ENCODE data around the gene PPP6C.
"Not testable (repeated sequence)": the region's sequence is repeated elsewhere in the genome, so short reads cannot be mapped to it uniquely, and the experiment has no call there.

Gene PPP6C

DNA sequence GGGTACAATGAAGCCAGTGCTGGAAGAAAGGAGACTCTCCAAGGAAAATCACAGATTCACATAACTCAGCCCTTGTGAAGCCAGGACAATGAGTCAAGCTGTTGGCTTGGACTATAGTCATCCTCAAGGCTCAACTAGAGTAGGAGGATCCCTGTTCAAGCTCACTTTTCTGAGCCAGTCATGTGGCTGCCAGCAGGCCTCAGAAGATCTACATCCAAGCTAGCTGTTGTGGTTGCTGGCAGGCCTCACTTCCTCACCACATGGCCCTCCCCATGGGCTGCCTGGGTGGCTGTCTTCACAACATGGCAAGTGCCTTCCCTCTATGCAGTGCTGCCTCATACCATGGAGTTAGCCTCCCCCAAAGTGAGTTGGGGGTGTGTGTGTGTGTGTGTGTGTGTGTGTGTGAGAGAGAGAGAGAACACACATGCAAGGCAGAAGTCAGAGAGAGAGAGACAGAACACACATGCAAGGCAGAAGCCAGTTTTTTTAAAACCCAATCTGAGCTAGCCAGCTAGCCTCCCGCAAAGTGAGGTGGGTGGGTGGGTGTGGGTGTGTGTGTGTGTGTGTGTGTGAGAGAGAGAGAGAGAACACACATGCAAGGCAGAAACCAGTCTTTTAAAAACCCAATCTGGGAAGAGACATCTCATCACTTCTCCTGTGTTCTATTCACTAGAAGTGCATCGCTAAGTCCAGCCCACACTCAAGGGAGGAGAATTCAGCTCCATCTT lies 63.4 kb downstream of the PPP6C start:
- TF ChIP-seq, protein P1, sequence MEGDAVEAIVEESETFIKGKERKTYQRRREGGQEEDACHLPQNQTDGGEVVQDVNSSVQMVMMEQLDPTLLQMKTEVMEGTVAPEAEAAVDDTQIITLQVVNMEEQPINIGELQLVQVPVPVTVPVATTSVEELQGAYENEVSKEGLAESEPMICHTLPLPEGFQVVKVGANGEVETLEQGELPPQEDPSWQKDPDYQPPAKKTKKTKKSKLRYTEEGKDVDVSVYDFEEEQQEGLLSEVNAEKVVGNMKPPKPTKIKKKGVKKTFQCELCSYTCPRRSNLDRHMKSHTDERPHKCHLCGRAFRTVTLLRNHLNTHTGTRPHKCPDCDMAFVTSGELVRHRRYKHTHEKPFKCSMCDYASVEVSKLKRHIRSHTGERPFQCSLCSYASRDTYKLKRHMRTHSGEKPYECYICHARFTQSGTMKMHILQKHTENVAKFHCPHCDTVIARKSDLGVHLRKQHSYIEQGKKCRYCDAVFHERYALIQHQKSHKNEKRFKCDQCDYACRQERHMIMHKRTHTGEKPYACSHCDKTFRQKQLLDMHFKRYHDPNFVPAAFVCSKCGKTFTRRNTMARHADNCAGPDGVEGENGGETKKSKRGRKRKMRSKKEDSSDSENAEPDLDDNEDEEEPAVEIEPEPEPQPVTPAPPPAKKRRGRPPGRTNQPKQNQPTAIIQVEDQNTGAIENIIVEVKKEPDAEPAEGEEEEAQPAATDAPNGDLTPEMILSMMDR (IDR thresholded peaks at IDR 0.05; ENCODE audit: insufficient read depth, low read length, missing control alignments): no peak
- peak; percentile 98 for DNase-seq (ENCODE audit: low read depth, low spot score)
- ChIA-PET CTCF (interaction anchor here (0.9 to 3.5 kb wide), 5 partner anchors 12 to 24 kb away, joined by 3 to 26 read pairs (median 3); partner anchors contain the start of gene SCAI), POLR2A (interaction anchor here (0.6 to 1.6 kb wide), 9 partner anchors 13 to 428 kb away, joined by 3 to 6 read pairs (median 3); partner anchors contain the start of genes GOLGA1 and SCAI)
- peak overlapping the region; percentile 23; the same call in 1 of the 2 replicates for H3K4me3 ChIP-seq (ENCODE audit: low read depth, low read length)

DNA sequence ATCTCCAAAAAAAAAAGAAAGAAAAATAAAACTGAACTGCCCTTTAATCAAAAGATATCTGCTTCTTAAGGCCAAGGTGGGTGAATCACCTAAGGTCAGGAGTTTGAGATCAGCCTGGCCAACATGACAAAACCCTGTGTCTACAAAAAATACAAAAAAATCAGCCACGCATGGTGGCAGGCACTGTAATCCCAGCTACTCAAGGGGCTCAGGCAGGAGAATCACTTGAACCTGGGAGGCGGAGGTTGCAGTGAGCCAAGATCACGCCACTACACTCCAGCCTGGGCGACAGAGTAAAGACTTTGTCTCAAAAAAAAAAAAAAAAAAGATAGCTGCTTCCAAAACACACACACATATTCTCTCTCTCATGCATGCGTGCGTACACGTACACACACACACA lies 64.1 kb downstream of the PPP6C start:
- H3K4me3 ChIP-seq (ENCODE audit: low read depth, low read length): peak overlapping the region; percentile 23; the same call in 1 of the 2 replicates
- no peak for DNase-seq (ENCODE audit: low read depth, low spot score)
- TF ChIP-seq, protein P1 (IDR thresholded peaks at IDR 0.05; ENCODE audit: insufficient read depth, low read length, missing control alignments): no peak
- CTCF ChIA-PET: interaction anchor here (0.9 to 3.5 kb wide), 2 partner anchors 11 to 17 kb away, joined by 3 to 26 read pairs; partner anchors contain the start of gene SCAI
- POLR2A ChIA-PET: interaction anchor here (0.6 to 1.6 kb wide), 6 partner anchors 18 to 428 kb away, joined by 3 to 6 read pairs (median 4); partner anchors contain the start of genes GOLGA1 and SCAI

DNA sequence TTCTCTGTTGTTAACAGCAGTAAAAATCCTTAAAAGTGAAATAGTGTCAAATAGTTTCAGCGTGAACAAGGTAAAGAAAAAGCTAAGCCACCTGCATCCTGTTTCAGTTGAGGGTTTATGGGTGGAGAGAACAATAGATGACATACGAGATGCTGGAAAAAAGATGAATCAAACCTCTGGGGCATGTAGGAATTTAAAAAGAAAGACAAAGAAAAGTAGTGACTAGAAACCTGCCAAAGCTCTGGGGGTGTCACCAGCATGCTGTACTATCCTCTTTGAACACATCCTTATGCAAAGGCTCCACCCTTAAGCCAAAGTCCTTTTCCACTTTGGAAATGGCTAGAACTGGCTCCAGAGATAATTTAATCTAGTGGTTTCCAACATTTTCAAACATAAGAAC lies 68.5 kb downstream of the PPP6C start:
- TF ChIP-seq, protein P1 (IDR thresholded peaks at IDR 0.05; ENCODE audit: insufficient read depth, low read length, missing control alignments): no peak
- ChIA-PET CTCF (no interaction called here), POLR2A (no interaction called here)
- no peak overlapping the region for H3K4me3 ChIP-seq (ENCODE audit: low read depth, low read length)
- DNase-seq (ENCODE audit: low read depth, low spot score): no peak

DNA sequence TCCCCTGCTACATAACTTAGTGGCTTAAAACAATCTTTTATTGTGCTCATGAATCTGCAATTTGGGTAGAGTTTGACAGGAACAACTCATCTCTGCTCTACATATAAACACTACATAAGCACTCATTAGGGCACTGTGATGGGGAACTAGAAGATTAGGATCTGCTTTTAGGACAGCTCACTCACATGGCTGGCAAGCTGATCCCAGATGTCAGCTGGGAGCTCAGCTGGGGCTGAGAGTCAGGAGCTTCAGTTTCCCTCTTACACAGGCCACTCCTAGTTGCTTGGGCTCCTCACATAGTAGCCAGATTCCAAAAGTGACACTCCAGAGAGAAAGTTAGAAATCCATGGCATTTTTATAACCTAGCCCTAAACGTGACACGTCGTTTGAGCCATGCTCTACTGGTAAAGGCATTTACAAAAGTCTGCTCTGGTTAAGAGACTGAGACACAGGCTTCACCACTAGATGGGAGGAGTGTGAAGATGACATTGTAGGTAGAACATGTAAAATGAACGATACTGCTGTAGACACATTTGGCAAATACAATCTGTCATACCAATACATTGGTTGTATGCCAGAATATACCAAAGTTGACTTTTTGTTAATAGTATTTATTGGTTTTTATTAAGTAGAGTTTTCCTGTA lies 69.8 kb downstream of the PPP6C start:
- TF ChIP-seq, protein P1 (IDR thresholded peaks at IDR 0.05; ENCODE audit: insufficient read depth, low read length, missing control alignments): peak; percentile 37
- POLR2A ChIA-PET: no interaction called here

DNA sequence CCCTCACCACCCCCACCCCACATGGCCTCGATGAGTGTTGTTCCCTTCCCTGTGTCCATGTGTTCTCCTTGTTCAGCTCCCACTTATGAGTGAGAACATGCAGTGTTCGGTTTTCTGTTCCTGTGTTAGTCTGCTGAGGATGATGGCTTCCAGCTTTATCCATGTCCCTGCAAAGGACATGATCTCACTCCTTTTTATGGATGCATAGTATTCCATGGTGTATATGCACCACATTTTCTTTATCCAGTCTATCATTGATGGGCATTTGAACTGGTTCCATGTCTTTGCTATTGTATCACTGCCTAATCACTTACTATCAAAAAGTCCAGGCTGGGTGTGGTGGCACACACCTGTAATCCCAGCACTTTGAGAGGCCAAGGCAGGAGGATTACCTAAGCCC lies 70.9 kb downstream of the PPP6C start:
- H3K4me3 ChIP-seq (ENCODE audit: low read depth, low read length); DNase-seq (ENCODE audit: low read depth, low spot score); CTCF ChIA-PET; POLR2A ChIA-PET: not testable (repeated sequence)

More for the DNA sequence above, 69.8 kb downstream of the PPP6C start:
- no peak for DNase-seq (ENCODE audit: low read depth, low spot score)
- H3K4me3 ChIP-seq (ENCODE audit: low read depth, low read length): no peak overlapping the region
- CTCF ChIA-PET: interaction anchor here (1.0 kb wide), 1 partner anchor 24 kb away, joined by 3 read pairs; no protein-coding TSS in a partner anchor

DNA sequence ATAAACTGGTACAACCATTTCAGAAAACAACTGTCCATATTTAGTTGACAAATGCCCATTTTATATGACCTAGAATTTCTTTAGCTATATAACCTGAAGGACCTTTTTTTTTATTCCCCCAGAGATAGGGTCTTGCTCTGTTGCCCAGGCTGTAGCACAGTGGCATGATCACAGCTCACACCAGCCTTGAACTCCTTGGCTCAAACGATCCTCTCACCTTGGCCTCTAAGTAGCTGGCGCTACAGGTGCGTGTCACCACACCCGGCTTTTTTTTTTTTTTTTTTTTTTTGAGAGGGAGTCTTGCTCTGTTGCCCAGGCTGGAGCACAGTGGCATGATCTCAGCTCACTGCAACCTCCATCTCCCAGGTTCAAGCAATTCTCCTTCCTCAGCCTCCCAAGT lies 75.1 kb downstream of the PPP6C start:
- CTCF ChIA-PET: interaction anchor here (1.0 to 1.2 kb wide), 3 partner anchors 11 to 15 kb away, joined by 3 to 4 read pairs (median 3); no protein-coding TSS in a partner anchor
- POLR2A ChIA-PET: not testable (repeated sequence)

DNA sequence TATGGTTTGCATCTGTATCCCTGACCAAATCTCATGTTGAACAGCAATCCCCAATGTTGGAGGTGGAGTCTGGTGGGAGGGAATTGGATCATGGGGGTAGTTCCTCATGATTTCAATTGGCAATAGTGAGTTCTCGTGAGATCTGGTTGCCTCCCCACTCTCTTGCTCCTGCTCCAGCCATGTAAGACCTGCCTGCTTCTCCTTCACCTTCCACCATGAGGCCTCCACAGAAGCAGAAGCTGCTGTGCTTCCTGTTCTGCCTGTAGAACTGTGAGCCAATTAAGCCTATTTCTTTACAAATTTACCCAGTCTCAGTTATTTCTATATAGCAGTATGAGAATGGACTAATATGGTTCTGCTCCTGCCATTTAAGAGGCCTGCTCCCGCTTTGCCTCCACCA lies 79.1 kb downstream of the PPP6C start:
- ChIA-PET POLR2A (no interaction called here), CTCF (interaction anchor here (1.0 kb wide), 1 partner anchor 9 kb away, joined by 4 read pairs; no protein-coding TSS in a partner anchor)
- H3K4me3 ChIP-seq (ENCODE audit: low read depth, low read length): no peak overlapping the region
- TF ChIP-seq, protein P1 (IDR thresholded peaks at IDR 0.05; ENCODE audit: insufficient read depth, low read length, missing control alignments): no peak
- DNase-seq (ENCODE audit: low read depth, low spot score): no peak

More for the DNA sequence above, 75.1 kb downstream of the PPP6C start:
- not testable (repeated sequence) for DNase-seq (ENCODE audit: low read depth, low spot score); H3K4me3 ChIP-seq (ENCODE audit: low read depth, low read length)

DNA sequence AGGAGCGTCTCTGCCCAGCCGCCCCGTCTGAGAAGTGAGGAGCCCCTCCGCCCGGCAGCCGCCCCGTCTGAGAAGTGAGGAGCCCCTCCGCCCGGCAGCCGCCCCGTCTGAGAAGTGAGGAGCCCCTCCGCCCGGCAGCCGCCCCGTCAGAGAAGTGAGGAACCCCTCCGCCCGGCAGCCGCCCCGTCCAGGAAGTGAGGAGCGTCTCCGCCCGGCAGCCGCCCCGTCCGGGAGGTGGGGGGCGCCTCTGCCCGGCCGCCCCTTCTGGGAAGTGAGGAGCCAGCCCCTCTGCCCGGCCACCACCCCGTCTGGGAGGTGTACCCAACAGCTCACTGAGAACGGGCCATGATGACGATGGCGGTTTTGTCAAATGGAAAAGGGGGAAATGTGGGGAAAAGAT lies 81.1 kb downstream of the PPP6C start:
- POLR2A ChIA-PET; CTCF ChIA-PET; H3K4me3 ChIP-seq (ENCODE audit: low read depth, low read length); DNase-seq (ENCODE audit: low read depth, low spot score): not testable (repeated sequence)
